ENCODE measurements around the gene DOCK2. TPM values are rescaled to one million over a fixed set of nuclear protein-coding genes. Genes with fewer than 3 reads are reported as not detected.

DOCK2 gene
- total and polyA plus RNA-seq, 9 of the 15 experiments (the other 6 are each of a cell fraction or from before 2014, with no cell fraction given): 4.5 to 42.6 (median 20.5) TPM

DNA sequence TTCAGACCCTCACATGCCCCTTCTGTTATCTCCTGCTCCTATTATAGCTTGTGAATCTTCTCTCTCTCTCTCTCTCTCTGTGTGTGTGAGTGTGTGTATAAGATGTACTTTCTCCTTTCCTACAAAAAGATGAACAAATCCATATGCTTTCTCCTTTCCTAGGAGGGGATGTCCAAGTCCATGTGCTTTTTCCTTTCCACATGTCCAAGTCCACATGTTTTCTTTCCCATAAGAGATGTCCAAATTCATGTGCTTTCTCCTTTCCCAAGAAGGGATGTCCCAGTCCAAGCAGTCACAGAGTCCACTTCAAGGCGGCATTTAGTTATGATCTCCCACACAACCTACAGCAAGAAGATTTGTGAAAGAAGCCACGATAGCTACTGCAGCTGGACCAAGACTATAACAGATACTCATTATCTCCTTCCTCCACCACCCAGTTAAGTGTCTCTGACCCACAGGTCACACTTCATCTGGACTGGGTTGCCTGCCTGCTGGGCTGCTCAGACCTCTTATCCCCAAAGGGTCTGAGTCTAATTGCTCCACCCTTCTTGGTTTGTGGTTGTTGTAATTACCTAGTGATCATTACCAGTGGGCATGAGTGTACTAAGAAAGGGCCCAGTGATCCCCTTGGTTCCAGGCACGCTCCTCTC lies 450.2 kb downstream of the DOCK2 start (continued):
- TF ChIP-seq ZBTB43 (CRISPR knock-in tag; IDR thresholded peaks at IDR 0.05) (no peak), NR0B1 (IDR thresholded peaks at IDR 0.05; ENCODE audit: partially characterized antibody) (no peak), TCF3 (CRISPR knock-in tag; IDR thresholded peaks at IDR 0.05) (peak; percentile 94), HSF4 (CRISPR knock-in tag; IDR thresholded peaks at IDR 0.05; ENCODE audit: borderline replicate concordance) (no peak), BRCA1 (IDR thresholded peaks at IDR 0.05) (no peak), BRCA1 (CRISPR knock-in tag; IDR thresholded peaks at IDR 0.05) (no peak), YY1 (IDR thresholded peaks at IDR 0.05; ENCODE audit: borderline replicate concordance in 1 of 3, control insufficient read depth in 1 of 3, extremely low read depth in 1 of 3, insufficient read depth in 3 of 3, insufficient read length in 1 of 3, insufficient replicate concordance in 2 of 3, low read depth in 1 of 3, low read length in 2 of 3) (no peak), ZNF707 (CRISPR knock-in tag; conservative IDR thresholded peaks at IDR 0.05) (no peak), ZBTB12 (CRISPR knock-in tag; IDR thresholded peaks at IDR 0.05) (no peak), TAF15 (IDR thresholded peaks at IDR 0.05; ENCODE audit: low read depth, low read length) (no peak), ELF1 (tag; IDR thresholded peaks at IDR 0.05) (no peak), PURB (CRISPR knock-in tag; IDR thresholded peaks at IDR 0.05; ENCODE audit: low read depth) (no peak), ZBED1 (IDR thresholded peaks at IDR 0.05) (0 out of 2 replicates have a peak, but pooled peaks have one; percentile 34), C11orf30 (IDR thresholded peaks at IDR 0.05; ENCODE audit: low read depth) (no peak), GATA2 (CRISPR knock-in tag; IDR thresholded peaks at IDR 0.05) (peak; percentile 64), ZNF589 (CRISPR knock-in tag; IDR thresholded peaks at IDR 0.05; ENCODE audit: low read depth) (peak; percentile 98), GTF3C2 (IDR thresholded peaks at IDR 0.05; ENCODE audit: borderline replicate concordance, extremely low read depth, insufficient read length) (no peak), ZNF696 (CRISPR knock-in tag; conservative IDR thresholded peaks at IDR 0.05) (no peak), MTA2 (IDR thresholded peaks at IDR 0.05; ENCODE audit: low read depth) (peak; percentile 70), NCOA1 (IDR thresholded peaks at IDR 0.05; ENCODE audit: low read depth) (no peak)

Data from K562 (cell line).